ENCODE data around the gene GNL3L. TPM values are rescaled to one million over a fixed set of nuclear protein-coding genes. Genes with fewer than 3 reads are reported as not detected.
"Not testable (repeated sequence)": the region's sequence is repeated elsewhere in the genome, so short reads cannot be mapped to it uniquely, and the experiment has no call there.

Gene GNL3L
- total RNA-seq, 2 donors from 2014 or later, result 30.4 to 34.2 TPM

DNA sequence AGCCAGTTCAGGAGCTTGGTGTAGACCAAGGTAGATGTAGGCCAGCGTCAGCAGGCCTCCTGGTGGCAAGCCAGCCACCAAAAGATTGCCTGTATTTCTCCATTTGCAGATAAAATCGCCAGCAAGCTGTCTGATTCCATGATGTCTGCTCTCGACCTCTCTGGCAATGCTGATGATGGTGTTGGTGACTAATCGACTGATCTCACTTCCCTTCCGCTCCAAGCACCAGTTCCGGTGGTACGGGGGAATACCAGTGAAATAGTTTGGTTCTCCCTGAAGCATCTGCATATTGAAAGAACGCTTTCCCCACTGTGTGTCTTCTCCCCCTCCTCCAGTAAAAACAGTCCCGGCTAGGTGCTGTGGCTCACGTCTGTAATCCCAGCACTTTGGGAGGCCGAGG lies 30.4 kb downstream of the GNL3L start:
- no peak for TF ChIP-seq POLR2A (IDR thresholded peaks at IDR 0.05)
- no peak for TF ChIP-seq CTCF (IDR thresholded peaks at IDR 0.05)
- TF ChIP-seq POLR2AphosphoS5 (IDR thresholded peaks at IDR 0.05), result no peak
- H3K27ac ChIP-seq, result no peak overlapping the region
- no peaks in the 10 kb centered on the region for H3K36me3 ChIP-seq
- no peaks in the 10 kb centered on the region for H3K9me3 ChIP-seq
- H3K27me3 ChIP-seq (replicated peaks; ENCODE audit: insufficient read depth), result no peaks in the 10 kb centered on the region
- 90% methylated on average over 3 of the region's 11 CpGs for WGBS
- no peaks in the 10 kb centered on the region for H3K4me1 ChIP-seq (replicated peaks)
- H3K4me3 ChIP-seq, result no peak overlapping the region
- intact Hi-C loops (cut with DNase I), result no loop called here
- DNase-seq (ENCODE audit: low spot score), result no peak

- no peak for TF ChIP-seq POLR2A (IDR thresholded peaks at IDR 0.05)
- TF ChIP-seq POLR2AphosphoS5 (IDR thresholded peaks at IDR 0.05), result no peak
- TF ChIP-seq CTCF (IDR thresholded peaks at IDR 0.05), result no peak
- intact Hi-C loops (cut with DNase I), result no loop called here
- Histone ChIP-seq H3K4me3 (no peak overlapping the region), H3K27me3 (replicated peaks; ENCODE audit: insufficient read depth) (no peaks in the 10 kb centered on the region), H3K36me3 (no peaks in the 10 kb centered on the region), H3K9me3 (no peaks in the 10 kb centered on the region), H3K4me1 (replicated peaks) (no peaks in the 10 kb centered on the region), H3K27ac (no peak overlapping the region)
- 100% methylated on average over 1 of the region's 1 CpG for WGBS
- no peak for DNase-seq (ENCODE audit: low spot score)
Observed at GRCh38 chrX:54561622-54562021, 31.6 kb downstream of the GNL3L start.

DNA sequence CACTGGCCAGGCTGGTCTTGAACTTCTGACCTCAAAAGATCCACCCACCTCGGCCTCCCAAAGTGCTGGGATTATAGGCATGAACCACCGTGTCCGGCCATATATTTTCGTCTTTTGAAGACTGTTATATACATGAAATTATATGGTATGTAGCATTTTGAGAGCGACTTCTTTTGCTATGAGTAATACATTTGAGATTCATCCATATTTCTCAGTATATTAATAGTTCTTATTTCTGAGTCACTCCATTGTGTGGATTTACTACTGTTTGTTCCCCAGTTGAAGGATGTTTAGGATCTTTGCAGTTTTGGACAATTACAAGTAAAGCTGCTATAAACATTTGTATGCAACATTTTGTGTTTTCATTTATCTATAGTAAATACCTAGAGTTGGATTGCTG lies 34.9 kb downstream of the GNL3L start:
- no peak for DNase-seq (ENCODE audit: low spot score)
- Histone ChIP-seq H3K36me3 (no peaks in the 10 kb centered on the region), H3K9me3 (no peaks in the 10 kb centered on the region), H3K27ac (no peak overlapping the region), H3K4me3 (no peak overlapping the region), H3K27me3 (replicated peaks; ENCODE audit: insufficient read depth) (no peaks in the 10 kb centered on the region), H3K4me1 (replicated peaks) (no peaks in the 10 kb centered on the region)
- WGBS, result 91% methylated on average over 5 of the region's 5 CpGs
- TF ChIP-seq CTCF (IDR thresholded peaks at IDR 0.05), result no peak
- no peak for TF ChIP-seq POLR2AphosphoS5 (IDR thresholded peaks at IDR 0.05)
- no peak for TF ChIP-seq POLR2A (IDR thresholded peaks at IDR 0.05)
- intact Hi-C loops (cut with DNase I), result no loop called here

GRCh38 chrX:54570332-54570731 lies 40.3 kb downstream of the GNL3L start:
- no peak overlapping the region for H3K27ac ChIP-seq
- H3K4me3 ChIP-seq, result no peak overlapping the region
- no peak for DNase-seq (ENCODE audit: low spot score)
- H3K27me3 ChIP-seq (replicated peaks; ENCODE audit: insufficient read depth), result no peaks in the 10 kb centered on the region
- no peaks in the 10 kb centered on the region for H3K9me3 ChIP-seq
- H3K4me1 ChIP-seq (replicated peaks), result no peaks in the 10 kb centered on the region
- no peak for TF ChIP-seq CTCF (IDR thresholded peaks at IDR 0.05)
- TF ChIP-seq POLR2AphosphoS5 (IDR thresholded peaks at IDR 0.05), result no peak
- TF ChIP-seq POLR2A (IDR thresholded peaks at IDR 0.05), result no peak
- no peaks in the 10 kb centered on the region for H3K36me3 ChIP-seq
- intact Hi-C loops (cut with DNase I), result no loop called here

- WGBS, result no CpG with 5 or more reads among the region's 31 CpGs
- H3K36me3 ChIP-seq; H3K27ac ChIP-seq; H3K4me1 ChIP-seq (replicated peaks); intact Hi-C loops (cut with DNase I); DNase-seq (ENCODE audit: low spot score); H3K4me3 ChIP-seq; H3K9me3 ChIP-seq; H3K27me3 ChIP-seq (replicated peaks; ENCODE audit: insufficient read depth): not testable (repeated sequence)
Observed at GRCh38 chrX:54572641-54573040, 42.6 kb downstream of the GNL3L start.

Data from prostate gland (tissue), 2 donors.